GM19351 (cell line): Measurements from ENCODE around the gene PPIB.
"Not testable (repeated sequence)": the region's sequence is repeated elsewhere in the genome, so short reads cannot be mapped to it uniquely, and the experiment has no call there.

Experiments
- ATAC-seq: cut with Tn5 transposase; IDR thresholded peaks from one replicate; pipeline ENCODE4 v1.9.1; 2021; ENCODE audit warnings: mild to moderate bottlenecking, moderate library complexity; ENCODE audit not compliant: unreplicated experiment

PPIB gene

DNA sequence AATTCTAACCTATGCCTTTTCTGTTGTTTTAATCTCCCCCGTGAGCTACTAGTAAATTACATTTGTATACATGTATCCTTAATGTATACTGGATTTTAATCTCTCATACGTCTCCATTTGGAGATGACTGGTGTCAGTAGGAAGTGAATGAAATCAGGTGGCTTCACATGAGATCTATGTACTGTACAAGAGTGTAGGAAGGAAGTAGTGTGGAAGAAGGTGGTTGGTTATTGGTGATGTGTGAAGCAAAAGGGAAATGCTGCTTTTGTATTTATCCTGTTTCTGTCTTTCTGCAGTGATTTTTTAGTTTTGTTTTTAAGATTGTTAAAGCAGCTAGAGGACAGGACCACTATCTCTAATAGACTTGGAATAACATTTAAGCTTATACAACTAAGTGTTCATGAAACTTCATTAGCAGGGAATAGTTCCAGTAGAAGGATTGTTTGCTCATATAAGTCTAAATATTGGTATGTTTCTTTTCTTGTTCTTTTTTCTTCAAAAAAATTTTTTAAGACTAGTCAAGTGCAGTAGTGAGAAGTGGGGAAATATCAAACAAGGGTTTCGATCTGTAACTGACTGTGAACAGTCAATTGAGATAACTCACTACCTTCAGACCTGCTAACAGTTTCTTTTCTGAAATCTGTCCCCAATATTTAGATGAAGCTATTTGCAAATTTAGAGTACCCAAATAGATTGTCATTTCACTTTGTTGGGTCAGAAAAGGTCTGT is 51.7 kb downstream of the PPIB start:
- ATAC-seq = peak; percentile 58

- ATAC-seq = not testable (repeated sequence)
Observed at GRCh38 chr15:64110108-64110701, 52.6 kb downstream of the PPIB start.

- no peak for ATAC-seq
Observed at GRCh38 chr15:64107337-64107736, 55.5 kb downstream of the PPIB start.
